HG03575 (cell line): ENCODE data around the gene PPP1R9A.

Experiments used
- ATAC-seq: cut with Tn5 transposase; IDR thresholded peaks from one replicate; pipeline ENCODE4 v1.9.1; 2021; ENCODE audit not compliant: unreplicated experiment, insufficient number of reproducible peaks, low FRiP score; ENCODE audit errors: extremely low read depth

PPP1R9A gene

DNA sequence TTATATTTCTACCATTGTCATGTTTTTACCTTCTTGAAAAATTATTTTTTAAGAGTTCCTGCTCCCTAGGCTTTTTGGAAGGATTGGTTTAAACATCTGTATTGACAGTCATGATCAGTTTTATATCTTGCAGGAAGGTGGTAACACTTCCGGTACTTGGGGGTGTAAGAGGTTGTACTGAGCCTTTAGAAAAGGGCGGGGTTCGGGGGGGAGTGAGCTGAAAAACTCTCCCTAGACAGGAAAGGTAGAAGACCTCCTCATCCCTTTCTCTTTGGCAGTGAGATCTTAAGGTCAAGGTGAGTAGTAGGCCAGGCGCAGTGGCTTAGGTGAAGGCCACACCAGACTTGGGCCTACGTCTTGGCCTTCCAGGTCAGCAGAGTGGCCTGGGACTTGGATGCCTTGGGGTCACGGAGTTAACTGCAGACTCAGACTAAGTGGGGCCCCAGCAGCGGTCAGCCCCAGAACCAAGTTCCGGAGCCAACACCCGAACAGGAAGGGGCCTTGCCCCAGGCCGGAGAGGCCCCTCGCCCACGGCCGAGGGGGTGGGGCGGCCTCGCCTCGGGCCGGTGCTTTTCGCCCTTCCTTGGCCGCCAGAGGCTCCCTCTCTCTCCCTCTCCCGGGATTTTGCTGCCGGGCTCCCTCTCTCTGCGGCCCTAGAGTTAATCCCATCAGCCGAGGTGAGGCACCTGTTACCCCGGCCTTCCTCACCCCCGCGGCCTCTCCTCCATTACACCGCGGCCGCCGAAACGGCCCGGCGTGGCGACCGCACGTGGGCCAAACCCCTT, at the start of gene PPP1R9A:
Gene PPP1R9A, plus strand, starts transcription at position 569 of the 785 bp plus-strand sequence. CDS start 2,520 bp downstream, outside the sequence.
- ATAC-seq: no peak

DNA sequence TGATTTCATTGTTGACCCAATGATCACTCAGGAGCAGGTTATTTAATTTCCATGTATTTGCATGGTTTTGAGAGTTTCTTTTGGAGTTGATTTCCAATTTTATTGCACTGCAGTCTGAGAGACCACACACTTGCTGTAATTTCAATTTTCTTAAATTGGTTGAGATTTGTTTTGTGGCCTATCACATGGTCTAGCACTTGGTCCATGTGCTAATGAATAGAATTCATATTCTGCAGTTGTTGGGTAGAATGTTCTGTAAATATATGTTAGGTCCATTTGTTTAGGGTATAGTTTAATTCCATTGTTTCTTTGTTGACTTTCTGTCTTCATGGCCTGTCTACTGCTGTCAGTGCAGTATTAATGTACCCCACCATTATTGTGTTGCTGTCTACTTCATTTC, 36.3 kb upstream of the PPP1R9A start:
- ATAC-seq: no peak

DNA sequence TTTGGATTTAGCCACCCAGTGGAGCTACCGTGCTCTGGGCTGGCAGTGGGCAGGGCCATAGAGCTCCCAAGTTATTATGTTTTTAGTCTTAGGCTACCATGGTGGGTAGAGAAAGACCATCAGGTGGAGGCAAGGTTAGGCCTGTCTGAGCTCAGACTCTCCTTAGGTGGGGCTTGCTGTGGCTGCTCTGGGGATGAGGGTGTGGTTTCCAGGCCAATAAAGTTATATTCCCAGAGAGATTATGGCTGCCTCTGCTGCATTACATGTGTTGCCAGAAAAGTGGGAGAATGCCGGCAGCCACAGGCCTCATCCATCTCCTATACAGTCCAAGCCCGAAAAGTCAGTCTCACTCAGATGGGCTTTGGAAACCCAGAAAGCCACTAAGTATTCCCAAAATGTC, 34.2 kb upstream of the PPP1R9A start:
- no peak for ATAC-seq

DNA sequence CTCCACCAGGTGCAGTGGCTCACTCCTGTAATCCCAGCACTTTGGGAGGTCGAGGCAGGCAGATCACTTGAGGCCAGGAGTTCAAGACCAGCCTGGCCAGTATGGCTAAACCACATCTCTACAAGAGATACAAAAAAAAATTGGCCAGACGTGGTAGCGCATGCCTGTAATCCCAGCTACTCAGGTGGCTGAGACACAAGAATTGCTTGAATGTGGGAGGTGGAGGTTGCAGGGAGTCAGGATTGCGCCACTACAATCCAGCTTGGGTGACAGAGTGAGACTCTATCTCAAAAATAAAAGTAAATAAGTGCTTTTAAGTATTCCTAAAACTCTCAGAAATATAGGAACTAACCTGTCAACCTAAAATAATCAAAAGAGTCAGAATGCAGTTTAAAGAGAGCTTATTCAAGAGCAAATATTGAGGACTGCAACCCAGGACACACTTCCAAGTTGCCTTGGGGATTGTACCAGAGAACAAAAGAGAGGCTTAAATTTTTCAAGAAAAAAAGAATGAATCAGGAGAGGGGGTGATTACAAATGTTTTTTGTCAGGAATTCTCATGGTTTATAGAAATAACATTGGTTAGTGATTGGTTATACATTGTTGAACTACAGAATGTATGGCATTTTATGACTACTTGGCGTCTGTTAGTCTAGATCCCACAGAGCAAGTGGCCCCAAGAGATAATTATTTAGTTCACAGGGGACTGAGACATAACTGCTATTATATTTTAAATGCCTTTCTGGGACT, 33.2 kb upstream of the PPP1R9A start:
- no peak for ATAC-seq

DNA sequence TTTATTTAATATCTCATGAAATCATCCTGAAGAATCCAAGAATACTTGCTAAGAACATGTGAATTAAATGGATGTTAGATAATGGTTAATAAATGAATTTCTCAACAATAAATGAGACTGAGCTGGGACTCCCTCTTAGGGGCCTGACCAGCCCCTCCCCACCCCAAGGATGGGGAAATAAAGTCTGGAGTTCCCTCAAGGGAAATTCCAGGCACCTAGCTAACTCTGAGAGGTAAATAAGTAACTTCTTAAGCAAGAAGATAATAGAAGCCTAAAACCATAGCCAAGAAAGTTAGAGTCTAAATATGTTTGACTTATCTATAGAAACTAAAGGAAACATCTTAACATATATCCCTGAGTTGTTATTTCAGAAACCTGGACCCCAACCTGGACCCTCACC, 32.2 kb upstream of the PPP1R9A start:
- no peak for ATAC-seq

DNA sequence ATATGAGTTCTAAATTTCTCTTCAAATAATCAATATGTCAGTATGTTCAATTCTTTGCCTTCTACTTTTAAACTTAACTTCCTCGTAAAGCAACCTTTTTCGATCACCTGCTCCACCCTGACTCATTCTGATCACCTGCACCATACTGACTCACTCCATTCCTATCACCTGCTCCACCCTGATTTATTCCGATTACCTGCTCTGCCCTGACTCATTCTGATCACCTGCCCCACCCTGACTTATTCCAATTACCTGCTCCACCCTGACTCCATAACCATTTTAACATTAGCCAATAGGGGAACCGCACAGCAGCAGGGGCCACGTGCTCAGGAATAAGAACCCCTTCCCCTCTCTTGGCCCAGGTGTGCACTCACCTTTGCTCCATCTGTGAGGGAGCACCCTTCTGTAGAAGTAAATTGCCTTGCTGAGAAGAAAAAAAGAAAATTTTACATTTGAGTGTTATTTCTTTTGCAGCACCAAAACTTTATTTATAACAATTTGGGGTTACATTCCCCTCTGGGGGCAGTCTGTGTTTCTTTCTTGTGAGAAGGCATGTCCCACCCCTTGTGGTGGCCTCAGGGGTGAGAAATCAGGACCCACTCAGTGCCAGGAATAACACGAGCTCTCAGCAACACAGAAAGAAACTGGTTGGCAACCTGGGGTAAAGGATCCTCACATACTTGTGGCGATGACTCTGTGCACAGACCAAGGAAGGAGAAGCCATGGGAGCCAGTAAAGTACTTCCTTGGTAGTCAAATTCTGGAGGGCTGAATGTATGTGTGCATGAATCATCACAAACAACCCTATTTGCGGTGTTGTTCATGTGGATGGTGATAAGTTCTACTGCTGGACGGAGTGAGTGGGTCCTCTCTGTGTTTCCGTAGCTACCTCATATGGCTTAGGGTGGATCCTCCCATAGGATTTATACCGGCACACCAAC, 29.4 kb upstream of the PPP1R9A start:
- no peak for ATAC-seq

DNA sequence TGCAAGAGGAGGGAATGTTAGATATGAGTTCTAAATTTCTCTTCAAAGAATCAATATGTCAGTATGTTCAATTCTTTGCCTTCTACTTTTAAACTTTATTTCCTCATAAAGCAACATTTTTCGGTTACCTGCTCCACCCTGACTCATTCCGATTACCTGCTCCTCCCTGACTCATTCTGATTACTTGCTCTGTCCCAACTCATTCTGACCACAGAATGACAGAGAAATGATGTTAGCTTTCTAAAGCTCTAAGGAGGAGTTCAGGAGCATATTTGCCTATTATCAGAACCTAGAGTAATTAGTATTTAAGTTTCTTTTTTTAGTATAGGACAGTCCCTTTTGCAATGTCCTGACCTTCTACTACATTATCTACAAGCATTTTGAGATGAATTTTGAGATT, 24.5 kb upstream of the PPP1R9A start:
- no peak for ATAC-seq

DNA sequence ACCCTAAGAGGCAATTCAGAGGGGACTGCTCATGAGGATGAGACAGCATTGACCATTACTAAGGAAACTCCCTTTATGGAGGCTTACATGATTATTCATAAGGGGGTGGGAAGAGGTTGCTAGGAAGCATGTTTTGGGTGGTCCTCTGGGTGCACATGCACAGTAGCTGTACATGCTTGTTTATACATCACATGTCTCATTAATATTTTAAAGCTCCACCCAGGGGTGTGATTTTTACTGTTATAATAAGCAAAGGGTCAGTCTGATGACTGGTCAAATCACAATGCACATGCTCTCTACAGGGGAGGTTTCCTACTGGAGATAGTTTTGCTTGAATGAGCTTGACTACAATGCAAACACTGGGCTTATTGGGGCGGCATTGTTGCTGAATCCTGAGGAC, 23.8 kb upstream of the PPP1R9A start:
- ATAC-seq: no peak

DNA sequence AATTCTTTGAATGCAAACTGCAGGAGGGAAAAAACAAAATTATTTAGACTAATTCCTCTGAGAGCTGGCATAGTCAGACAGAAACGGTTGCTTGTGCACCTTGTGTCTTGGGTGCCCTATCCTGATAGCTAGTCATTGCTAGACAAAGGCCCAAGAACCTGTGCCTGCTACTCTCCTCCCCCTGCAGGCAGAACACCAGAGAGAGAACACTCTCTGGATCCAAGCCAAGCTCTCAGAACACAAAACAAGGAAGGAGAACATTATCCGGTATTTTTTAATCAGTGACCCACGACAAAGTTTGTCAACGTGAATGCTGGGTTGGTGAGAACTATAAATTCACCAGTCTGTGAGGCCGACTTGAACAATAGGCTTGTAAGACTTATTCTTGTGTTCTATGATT, 18.8 kb upstream of the PPP1R9A start:
- ATAC-seq: no peak

DNA sequence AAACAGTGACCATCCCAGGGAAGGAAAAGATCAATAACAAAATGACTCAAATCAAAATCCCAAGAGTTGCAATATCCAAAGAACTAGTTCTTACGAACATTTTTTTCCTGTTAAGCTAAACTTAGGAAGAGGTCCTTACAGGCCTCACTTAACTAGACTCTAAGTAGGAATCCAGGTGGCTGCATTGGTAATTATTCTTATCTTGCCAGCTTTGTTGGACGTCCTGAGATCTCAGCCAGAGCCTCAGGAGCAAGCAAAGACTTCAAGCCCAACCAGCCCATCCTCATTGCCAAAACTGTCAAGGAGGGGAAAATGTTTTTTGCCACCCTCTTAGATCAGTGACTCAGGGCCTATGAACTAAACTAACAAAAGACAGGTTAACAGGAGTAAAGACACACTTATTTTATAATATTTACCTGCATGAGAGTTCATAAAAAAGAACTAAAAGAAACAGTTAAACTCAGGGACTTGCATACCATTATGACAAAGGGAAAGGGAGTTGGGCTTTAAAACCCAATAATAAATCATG, 18.3 kb upstream of the PPP1R9A start:
- ATAC-seq: no peak

DNA sequence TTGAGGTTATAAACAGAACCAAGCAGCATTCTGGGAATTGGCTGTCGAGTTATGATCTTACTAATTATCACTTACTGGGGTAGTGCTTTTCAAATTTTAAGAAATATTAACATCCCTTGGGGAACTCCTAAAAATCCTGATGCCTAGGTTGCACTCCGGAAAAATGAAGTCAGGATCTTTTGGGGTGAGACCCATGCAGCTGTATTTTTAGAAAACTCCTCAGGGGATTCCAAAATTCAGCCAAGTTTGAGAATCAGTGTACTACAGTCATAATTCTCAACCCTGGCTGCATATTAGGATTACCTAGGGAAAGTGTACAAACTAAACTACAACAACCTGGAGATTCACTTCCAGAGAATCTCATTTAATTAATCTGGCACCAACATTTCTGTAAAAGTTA, 17.2 kb upstream of the PPP1R9A start:
- no peak for ATAC-seq

DNA sequence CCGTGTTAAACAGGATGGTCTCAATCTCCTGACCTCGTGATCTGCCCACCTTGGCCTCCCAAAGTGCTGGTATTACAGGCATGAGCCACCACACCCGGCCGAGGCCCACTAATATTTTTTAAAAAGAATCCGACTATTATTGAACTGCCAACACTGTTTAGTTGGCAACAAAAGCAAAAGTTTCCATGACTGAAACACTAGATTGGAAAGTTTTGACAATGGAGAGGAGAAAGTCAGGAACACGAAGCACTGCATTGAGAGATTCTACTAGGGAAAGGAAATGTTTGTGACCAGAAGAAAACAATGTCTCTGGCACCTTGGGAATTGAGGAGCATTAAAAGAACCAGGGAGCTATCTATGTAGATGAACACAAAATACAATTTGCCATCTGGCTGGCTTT, 13.7 kb upstream of the PPP1R9A start:
- ATAC-seq: no peak

DNA sequence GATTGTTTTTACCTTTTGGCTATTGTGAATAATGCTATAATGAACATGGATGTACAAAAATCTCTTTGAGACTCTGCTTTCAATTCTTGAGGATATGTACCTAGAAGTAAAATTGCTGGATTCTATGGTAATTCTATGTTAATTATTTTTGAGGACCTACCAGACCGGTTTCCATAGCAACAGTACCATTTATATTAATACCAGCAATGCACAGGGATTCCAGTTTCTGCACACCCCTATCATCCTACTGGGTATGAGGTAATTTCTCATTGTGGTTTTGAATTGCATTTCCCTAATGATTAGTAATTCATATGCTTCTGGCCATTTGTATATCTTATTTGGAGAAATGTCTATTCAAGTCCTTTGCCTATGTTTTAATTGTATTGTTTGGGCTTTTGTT, 9.9 kb upstream of the PPP1R9A start:
- ATAC-seq: no peak

DNA sequence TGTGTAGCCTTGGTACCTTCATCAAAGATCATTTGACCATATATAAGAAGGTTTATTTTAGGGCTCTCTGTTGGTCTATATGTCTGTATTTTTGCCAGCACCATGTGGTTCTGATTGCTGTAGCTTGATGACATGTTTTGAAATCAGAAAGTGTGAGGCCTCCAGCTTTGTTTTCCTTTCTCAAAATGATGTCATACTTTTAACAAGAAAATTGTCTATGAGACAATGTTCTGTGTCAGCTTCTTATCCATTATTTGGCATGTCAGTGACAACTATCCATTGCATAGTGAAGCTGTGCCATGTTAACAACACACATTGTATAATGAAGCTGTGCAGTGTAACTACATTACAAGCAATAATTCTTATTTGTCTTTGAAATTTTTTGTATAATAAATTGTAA, 9.1 kb upstream of the PPP1R9A start:
- ATAC-seq: no peak

DNA sequence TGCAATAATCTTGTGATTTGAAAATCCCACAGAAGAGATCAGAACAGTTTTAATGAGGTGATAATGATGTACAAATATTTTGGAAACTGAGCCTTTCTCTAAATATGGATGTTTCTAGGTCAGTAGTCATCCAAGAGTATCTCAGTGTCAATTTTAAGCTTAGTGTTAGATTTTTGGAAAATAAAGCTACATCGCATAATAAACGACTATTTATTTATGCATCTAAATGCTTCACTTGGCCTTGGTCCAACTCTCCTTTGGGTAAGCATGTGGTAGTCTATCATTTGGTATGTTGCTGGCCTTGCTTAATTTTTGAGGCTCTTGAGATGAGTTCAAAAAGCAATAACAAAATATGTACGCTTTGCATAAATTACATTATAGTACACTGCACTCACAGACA, 5.4 kb upstream of the PPP1R9A start:
- ATAC-seq: no peak

DNA sequence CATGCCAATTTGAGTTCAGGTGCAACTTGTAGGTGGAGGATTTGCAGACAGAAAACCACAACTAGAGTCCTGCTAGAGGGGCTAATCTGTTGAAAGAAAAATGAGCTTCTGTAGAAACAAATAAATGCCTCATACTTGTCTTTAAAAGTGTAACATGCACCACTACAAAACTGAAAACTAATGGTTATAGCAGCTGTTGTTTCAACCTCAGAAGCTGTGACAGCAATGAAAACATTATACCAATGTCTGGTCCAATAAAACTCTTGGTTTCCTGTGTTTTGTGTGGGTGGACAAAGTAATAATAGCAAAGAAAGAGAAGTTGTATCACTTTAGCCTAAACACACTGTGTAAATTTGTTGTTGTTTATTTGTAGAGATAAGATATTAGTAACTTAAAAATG, 3.4 kb upstream of the PPP1R9A start:
- ATAC-seq: no peak

DNA sequence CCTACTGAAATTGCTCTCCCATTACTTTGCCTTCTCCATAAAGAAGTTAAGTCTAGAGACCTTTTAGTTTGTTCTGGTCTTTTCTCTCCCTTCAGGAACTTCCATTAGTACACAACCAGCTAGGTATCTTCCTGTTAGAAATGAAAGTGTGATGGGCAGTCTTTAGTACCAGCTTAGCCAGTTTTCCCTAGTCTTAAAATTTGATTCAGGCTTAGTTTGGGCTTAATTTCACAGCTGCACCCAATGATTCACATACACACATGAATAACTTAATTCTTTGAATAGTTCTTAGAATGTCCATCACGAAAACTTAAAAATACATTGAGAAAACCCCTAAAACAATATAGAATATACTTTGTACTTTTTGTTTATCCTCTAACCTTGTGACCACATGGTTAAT, 2.4 kb upstream of the PPP1R9A start:
- no peak for ATAC-seq

DNA sequence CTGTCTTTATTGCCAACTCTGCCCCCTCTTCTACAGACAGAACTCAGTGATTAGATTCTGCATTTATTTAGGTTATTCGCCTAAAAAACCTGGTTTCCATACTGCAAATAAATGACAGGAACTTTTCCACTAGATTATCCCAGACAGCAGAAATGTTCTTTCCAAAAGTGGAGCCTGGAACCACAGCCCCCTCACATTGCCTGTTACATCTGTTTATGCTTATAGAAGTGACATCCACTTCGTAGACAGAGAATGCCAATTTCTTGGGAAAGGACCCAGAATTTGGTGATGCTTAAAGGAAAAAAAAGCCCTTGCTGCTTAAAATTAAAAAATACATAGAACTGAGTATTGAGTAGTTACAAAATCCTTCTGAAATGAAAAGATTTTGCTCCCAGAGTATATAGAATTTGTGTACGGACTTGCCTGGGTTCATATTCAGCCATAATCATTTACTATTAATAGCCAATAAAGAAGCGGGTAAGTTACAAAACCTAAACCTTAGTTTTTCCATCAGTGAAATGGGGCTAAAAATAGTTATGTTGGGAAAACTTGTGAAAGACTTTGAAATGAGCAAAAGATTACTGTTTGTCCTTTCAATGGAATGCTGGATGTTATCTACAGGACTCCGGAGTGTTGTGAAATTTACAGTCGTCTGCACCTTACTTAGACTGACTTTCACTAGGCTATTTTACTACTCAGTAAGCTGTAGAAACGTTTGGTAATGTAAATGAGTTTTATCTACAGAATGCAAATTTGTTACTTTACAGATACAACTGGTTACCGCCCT, 1.1 kb upstream of the PPP1R9A start:
- no peak for ATAC-seq
